HG02981 (cell line): ENCODE measurements around the gene CCDC181.
"Not testable (repeated sequence)": the region's sequence is repeated elsewhere in the genome, so short reads cannot be mapped to it uniquely, and the experiment has no call there.

Experiments used
- ATAC-seq: cut with Tn5 transposase; IDR thresholded peaks from one replicate; pipeline ENCODE4 v1.9.1; 2021; ENCODE audit warnings: mild to moderate bottlenecking, moderate library complexity; ENCODE audit not compliant: unreplicated experiment

The CCDC181 gene

GRCh38 chr1:169427081-169427641 is at the start of gene CCDC181:
Gene CCDC181, minus strand, starts transcription at chr1:169427474. Its CDS starts 2,547 bp downstream, at chr1:169424927.
- peak; percentile 63 for ATAC-seq

GRCh38 chr1:169475806-169476387 is 48.6 kb upstream of the CCDC181 start:
- no peak for ATAC-seq

GRCh38 chr1:169474302-169474995 is 47.2 kb upstream of the CCDC181 start:
- ATAC-seq = no peak

GRCh38 chr1:169473347-169473746 is 46.1 kb upstream of the CCDC181 start:
- no peak for ATAC-seq

GRCh38 chr1:169472738-169473137 is 45.5 kb upstream of the CCDC181 start:
- ATAC-seq = no peak

- ATAC-seq = no peak
Measured at GRCh38 chr1:169468982-169469381, 41.7 kb upstream of the CCDC181 start.

GRCh38 chr1:169466259-169467230 is 39.3 kb upstream of the CCDC181 start:
- no peak for ATAC-seq

GRCh38 chr1:169465281-169465680 is 38.0 kb upstream of the CCDC181 start:
- no peak for ATAC-seq

GRCh38 chr1:169462385-169462784 is 35.1 kb upstream of the CCDC181 start:
- ATAC-seq = no peak

- no peak for ATAC-seq
Measured at GRCh38 chr1:169461390-169462000, 34.2 kb upstream of the CCDC181 start.

GRCh38 chr1:169460191-169460833 is 33.0 kb upstream of the CCDC181 start:
- no peak for ATAC-seq

- no peak for ATAC-seq
Measured at GRCh38 chr1:169457443-169457842, 30.2 kb upstream of the CCDC181 start.

GRCh38 chr1:169456029-169456428 is 28.8 kb upstream of the CCDC181 start:
- ATAC-seq = no peak

- ATAC-seq = no peak
Measured at GRCh38 chr1:169452921-169453320, 25.6 kb upstream of the CCDC181 start.

GRCh38 chr1:169451218-169451824 is 24.0 kb upstream of the CCDC181 start:
- no peak for ATAC-seq

- ATAC-seq = no peak
Measured at GRCh38 chr1:169443923-169444322, 16.6 kb upstream of the CCDC181 start.

- ATAC-seq = no peak
Measured at GRCh38 chr1:169426174-169426705, 1.0 kb downstream of the CCDC181 start.

GRCh38 chr1:169421309-169421708 is 6.0 kb downstream of the CCDC181 start:
- no peak for ATAC-seq

- no peak for ATAC-seq
Measured at GRCh38 chr1:169414952-169415351, 12.3 kb downstream of the CCDC181 start.

GRCh38 chr1:169408340-169408739 is 18.9 kb downstream of the CCDC181 start:
- ATAC-seq = not testable (repeated sequence)
